HepG2 (cell line): ENCODE measurements around the gene CREM. TPM values are rescaled to one million over a fixed set of nuclear protein-coding genes. Genes with fewer than 3 reads are reported as not detected.

Experiments used
- ATAC-seq: fragments of 200-7000 bp; cut with Tn5 transposase; 3 replicates; pipeline ENCODE4 v1.9.1; 2020; ENCODE audit warnings: mild to moderate bottlenecking, moderate library complexity
- BruUV-seq: library from RNA; stranded (reverse); fragments of 400-500 nt; replicated peaks from 2 replicates; lab custom pipeline; 2021; lab: Mats Ljungman, UMichigan
- CTCF ChIA-PET: fragments of 300-600 bp; formaldehyde crosslinking; extraction: SDS; loops from one replicate; lab custom pipeline; 2021; ENCODE audit warnings: low total read pairs, inconsistent platforms, low intra/inter-chr PET ratio; lab: Yijun Ruan, JAX
- POLR2A ChIA-PET: fragments of 350-600 bp; sonication (Branson Sonifier 250); formaldehyde crosslinking; loops from one replicate; lab custom pipeline; 2020; ENCODE audit warnings: antibody characterized with exemption, inconsistent platforms; lab: Yijun Ruan, JAX
- DNase-seq: peaks from one replicate; pipeline ENCODE4 v3.0.0-alpha.2; 2015; ENCODE audit warnings: low spot score
- FAIRE-seq: peaks from 3 replicates; lab custom pipeline; 2011; peaks lifted over from hg19 to GRCh38; lab: Jason Lieb, UNC
- H2AFZ ChIP-seq: one replicate; pipeline ENCODE4 v1.6.1; 2011; ENCODE audit warnings: low read length, inconsistent platforms
- H3K27ac ChIP-seq: fragments of 300-600 bp; 3 replicates; pipeline ENCODE4 v1.8.0; 2011; ENCODE audit warnings: mixed run types, mild to moderate bottlenecking, mixed read lengths, low read length, inconsistent platforms; ENCODE audit not compliant: insufficient read depth; ENCODE audit errors: extremely low read length
- H3K27me3 ChIP-seq, 2 experiments: fragments of 200-600 bp in 1 of 2; 2 replicates in 1 of 2; 3 replicates in 1 of 2; pipeline versions ENCODE4 v1.6.0 to v1.8.0; 2011; ENCODE audit warnings: low read length in 2 of 2, mild to moderate bottlenecking in 2 of 2, moderate library complexity in 2 of 2, inconsistent platforms in 1 of 2; ENCODE audit not compliant: insufficient read depth in 2 of 2, control insufficient read depth in 1 of 2
- H3K36me3 ChIP-seq, 2 experiments: fragments of 200-600 bp in 1 of 2; replicated peaks in 1 of 2; 2 replicates in 1 of 2; 3 replicates in 1 of 2; pipeline versions ENCODE4 v1.5.1 to v1.8.0; 2011; ENCODE audit warnings: low read length in 2 of 2, inconsistent platforms in 1 of 2; ENCODE audit not compliant: insufficient read depth in 2 of 2, control insufficient read depth in 1 of 2
- H3K4me1 ChIP-seq: 2 replicates; pipeline ENCODE4 v1.5.1; 2012; ENCODE audit warnings: low read length, inconsistent platforms; ENCODE audit not compliant: insufficient read depth
- H3K4me2 ChIP-seq: 2 replicates; pipeline ENCODE4 v1.6.0; 2011; ENCODE audit warnings: low read depth, low read length, inconsistent platforms
- H3K4me3 ChIP-seq, 3 experiments: fragments of 200-600 bp in 1 of 3; sonication (generic), shearing (Covaris generic) in 1 of 3; replicated peaks in 1 of 3; 2 replicates each; pipeline ENCODE4 v1.5.1; 2011 to 2016; ENCODE audit warnings: low read length in 3 of 3, inconsistent platforms in 2 of 3, low read depth in 2 of 3, mild to moderate bottlenecking in 2 of 3, control low read depth in 1 of 3, mixed read lengths in 1 of 3; ENCODE audit not compliant: insufficient read depth in 1 of 3
- H3K79me2 ChIP-seq: one replicate; pipeline ENCODE4 v1.6.1; 2011; ENCODE audit warnings: low read length, inconsistent platforms; ENCODE audit not compliant: insufficient read depth
- H3K9ac ChIP-seq: 2 replicates; pipeline ENCODE4 v1.6.0; 2011; ENCODE audit warnings: mild to moderate bottlenecking, low read depth, low read length, inconsistent platforms; ENCODE audit not compliant: insufficient read depth
- H3K9me3 ChIP-seq: 2 replicates; pipeline ENCODE4 v1.5.1; 2012; ENCODE audit warnings: mild to moderate bottlenecking, low read length
- H4K20me1 ChIP-seq: 2 replicates; pipeline ENCODE4 v1.6.0; 2011; ENCODE audit warnings: inconsistent platforms, mild to moderate bottlenecking, low read length, moderate library complexity; ENCODE audit not compliant: insufficient read depth
- BHLHE40 ChIP-seq: IDR thresholded peaks from 2 replicates; pipeline ENCODE4 v1.6.1; 2011; ENCODE audit warnings: low read length, improper control_type of control experiment
- CREB1 ChIP-seq, 2 experiments: fragments of 450-650 bp in 1 of 2; IDR thresholded peaks; 2 replicates each; pipeline ENCODE4 v1.6.1; 2016 to 2017; ENCODE audit warnings: control low read depth in 1 of 2, mild to moderate bottlenecking in 1 of 2, missing compliant biosample characterization in 1 of 2, missing genetic modification characterization in 1 of 2
- HHEX ChIP-seq: IDR thresholded peaks from 2 replicates; pipeline ENCODE4 v1.6.1; 2016; ENCODE audit warnings: control low read depth
- ZNF737 ChIP-seq: sonication (generic); formaldehyde crosslinking; IDR thresholded peaks from 2 replicates; pipeline ENCODE4 v1.5.0; 2020; ENCODE audit warnings: missing genetic modification reagents, mild to moderate bottlenecking, borderline replicate concordance
- ZNF788 ChIP-seq: sonication (generic); formaldehyde crosslinking; IDR thresholded peaks from 2 replicates; pipeline ENCODE4 v1.5.0; 2020; ENCODE audit warnings: mild to moderate bottlenecking, missing genetic modification reagents, borderline replicate concordance
- WGBS: methylation state at CpG from one replicate; pipeline ENCODE4 v1.1.6; 2017; ENCODE audit warnings: low lambda C conversion rate; 5-methylcytosine and 5-hydroxymethylcytosine counted together
- in situ Hi-C: cut with HindIII; loops from 2 replicates; pipeline ENCODE4 v1.10.0; 2017; ENCODE audit warnings: low pct_unique_long_range_greater_than_20kb; ENCODE audit not compliant: extremely low pct_ligation_motif_present
- intact Hi-C: fragments of 100-400 bp; cut with micrococcal nuclease; formaldehyde crosslinking; loops from one replicate; pipeline ENCODE4 v1.10.0; 2022; ENCODE audit not compliant: unreplicated experiment
- polyA plus RNA-seq, 8 experiments: library from polyadenylated mRNA; depleted of rRNA in 3 of 8; stranded (reverse) in 7 of 8; unstranded in 1 of 8; fragments of >200 nt; fragmentation: Illumina TruSeq in 4 of 8; extraction: Trizol in 4 of 8; gene quantifications; 2 replicates each; pipeline versions ENCODE4 v1.2.1 to v1.2.3, GENCODE V29; 2011 to 2016; ENCODE audit warnings: low read depth in 4 of 8, missing spikeins in 1 of 8, mixed read lengths in 1 of 8; ENCODE audit not compliant: insufficient read depth in 1 of 8
- total RNA-seq, 5 experiments: library from RNA; depleted of rRNA; stranded (reverse); fragments of >200 nt; fragmentation: Illumina TruSeq; extraction: Trizol; gene quantifications; 2 replicates each; pipeline ENCODE4 v1.2.3, GENCODE V29; 2016; ENCODE audit warnings: low read depth in 1 of 5
- TF ChIP-seq, protein P1 (sequence below): sonication (generic); formaldehyde crosslinking; IDR thresholded peaks from 2 replicates; pipeline ENCODE4 v1.5.0; 2020; ENCODE audit warnings: mild to moderate bottlenecking, missing genetic modification reagents
- TF ChIP-seq, protein P2 (sequence below): sonication (generic); formaldehyde crosslinking; IDR thresholded peaks from 2 replicates; pipeline ENCODE4 v1.4.0; 2020; ENCODE audit warnings: missing genetic modification reagents, mild to moderate bottlenecking, borderline replicate concordance

The CREM gene
- total and polyA plus RNA-seq, 2 of the 13 experiments (the other 11 are each of a cell fraction or from before 2014, with no cell fraction given): 21.3 to 25.4 TPM

DNA sequence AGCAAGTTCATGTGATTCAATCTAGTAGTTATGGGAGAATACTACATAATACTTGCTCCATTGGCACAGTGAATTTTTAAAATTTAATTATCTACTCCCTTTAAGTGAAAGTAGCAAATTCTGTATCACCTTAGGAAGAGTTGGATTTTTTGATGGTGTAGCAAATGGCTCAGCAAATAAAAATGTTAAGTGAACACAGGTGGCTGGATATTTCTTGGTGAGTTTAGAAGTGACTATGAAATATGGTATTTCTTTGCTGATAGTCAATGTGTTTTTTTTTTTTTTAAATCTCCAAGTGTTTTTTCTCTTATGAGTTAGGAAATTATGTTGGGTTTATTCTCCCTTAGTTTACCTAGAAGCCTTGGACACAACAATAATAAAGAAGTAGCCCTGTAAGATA, 67.8 kb downstream of the CREM start:
- DNase-seq: no peak
- FAIRE-seq: no peak
- in situ Hi-C loops: no loop called here
- no peak overlapping the region for H3K4me3 ChIP-seq
- H3K9ac ChIP-seq: no peak overlapping the region
- no peaks in the 10 kb centered on the region for H3K9me3 ChIP-seq
- no peaks in the 10 kb centered on the region for H3K36me3 ChIP-seq
- POLR2A ChIA-PET: no interaction called here
- no peak overlapping the region for H2AFZ ChIP-seq
- peaks cover 15% of the 10 kb centered on the region for H3K4me1 ChIP-seq
- no peak overlapping the region for H3K27ac ChIP-seq
- intact Hi-C loops: no loop called here
- CTCF ChIA-PET: no interaction called here
- ATAC-seq: no peak
- H3K79me2 ChIP-seq: no peaks in the 10 kb centered on the region
- no TSS peak for BruUV-seq
- H3K27me3 ChIP-seq: no peaks in the 10 kb centered on the region
- no peak overlapping the region for H3K4me2 ChIP-seq
- no peaks in the 10 kb centered on the region for H4K20me1 ChIP-seq
- TF ChIP-seq HHEX (CRISPR knock-in tag) (no peak), BHLHE40 (no peak), ZNF788 (no peak), ZNF737 (CRISPR knock-in tag) (no peak)

DNA sequence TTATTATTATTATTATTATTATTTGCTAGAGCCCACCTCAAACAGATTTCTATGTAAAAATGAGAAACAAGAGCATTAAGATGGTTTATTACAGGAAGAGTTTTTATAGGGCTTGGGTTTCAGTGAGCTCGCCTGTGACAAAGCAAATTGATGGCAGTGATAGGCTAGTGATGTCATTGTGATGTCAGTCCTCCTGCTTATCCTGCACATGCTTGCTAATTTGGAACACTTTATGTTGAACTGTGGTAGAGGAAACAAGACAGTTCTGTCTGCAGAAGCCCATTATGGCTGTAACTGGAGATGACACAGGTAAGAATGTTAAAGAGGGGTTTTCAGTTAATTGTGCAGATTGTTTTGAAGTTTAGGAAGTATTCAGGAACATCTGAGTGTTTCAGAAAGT, 68.3 kb downstream of the CREM start:
- Histone ChIP-seq H3K4me1 (peaks cover 15% of the 10 kb centered on the region), H3K4me2 (no peak overlapping the region; the same call in 1 of the 2 replicates), H3K27me3 (no peaks in the 10 kb centered on the region), H3K27ac (no peak overlapping the region), H4K20me1 (no peaks in the 10 kb centered on the region), H3K79me2 (no peaks in the 10 kb centered on the region), H3K4me3 (no peak overlapping the region), H3K9ac (no peak overlapping the region), H3K36me3 (no peaks in the 10 kb centered on the region), H2AFZ (no peak overlapping the region), H3K9me3 (no peaks in the 10 kb centered on the region)
- 86% methylated on average over 1 of the region's 1 CpG for WGBS
- intact Hi-C loops (loop anchor here (5.0 kb wide), 1 partner anchor 68 kb away; the partner anchor contains the start of gene CREM), in situ Hi-C loops (no loop called here)
- peak; percentile 31; the same call in 1 of the 2 replicates for TF ChIP-seq CREB1 (IDR thresholded peaks at IDR 0.05)
- TF ChIP-seq CREB1 (CRISPR knock-in tag; IDR thresholded peaks at IDR 0.05): no peak
- TF ChIP-seq, protein P1, sequence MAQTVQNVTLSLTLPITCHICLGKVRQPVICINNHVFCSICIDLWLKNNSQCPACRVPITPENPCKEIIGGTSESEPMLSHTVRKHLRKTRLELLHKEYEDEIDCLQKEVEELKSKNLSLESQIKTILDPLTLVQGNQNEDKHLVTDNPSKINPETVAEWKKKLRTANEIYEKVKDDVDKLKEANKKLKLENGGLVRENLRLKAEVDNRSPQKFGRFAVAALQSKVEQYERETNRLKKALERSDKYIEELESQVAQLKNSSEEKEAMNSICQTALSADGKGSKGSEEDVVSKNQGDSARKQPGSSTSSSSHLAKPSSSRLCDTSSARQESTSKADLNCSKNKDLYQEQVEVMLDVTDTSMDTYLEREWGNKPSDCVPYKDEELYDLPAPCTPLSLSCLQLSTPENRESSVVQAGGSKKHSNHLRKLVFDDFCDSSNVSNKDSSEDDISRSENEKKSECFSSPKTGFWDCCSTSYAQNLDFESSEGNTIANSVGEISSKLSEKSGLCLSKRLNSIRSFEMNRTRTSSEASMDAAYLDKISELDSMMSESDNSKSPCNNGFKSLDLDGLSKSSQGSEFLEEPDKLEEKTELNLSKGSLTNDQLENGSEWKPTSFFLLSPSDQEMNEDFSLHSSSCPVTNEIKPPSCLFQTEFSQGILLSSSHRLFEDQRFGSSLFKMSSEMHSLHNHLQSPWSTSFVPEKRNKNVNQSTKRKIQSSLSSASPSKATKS (CRISPR knock-in tag): no peak
- TF ChIP-seq, protein P2, sequence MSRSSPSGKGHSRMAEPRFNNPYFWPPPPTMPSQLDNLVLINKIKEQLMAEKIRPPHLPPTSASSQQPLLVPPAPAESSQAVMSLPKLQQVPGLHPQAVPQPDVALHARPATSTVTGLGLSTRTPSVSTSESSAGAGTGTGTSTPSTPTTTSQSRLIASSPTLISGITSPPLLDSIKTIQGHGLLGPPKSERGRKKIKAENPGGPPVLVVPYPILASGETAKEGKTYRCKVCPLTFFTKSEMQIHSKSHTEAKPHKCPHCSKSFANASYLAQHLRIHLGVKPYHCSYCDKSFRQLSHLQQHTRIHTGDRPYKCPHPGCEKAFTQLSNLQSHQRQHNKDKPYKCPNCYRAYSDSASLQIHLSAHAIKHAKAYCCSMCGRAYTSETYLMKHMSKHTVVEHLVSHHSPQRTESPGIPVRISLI (CRISPR knock-in tag): no peak
- CTCF ChIA-PET: no interaction called here
- ATAC-seq (no peak), FAIRE-seq (no peak), DNase-seq (no peak)
- POLR2A ChIA-PET: interaction anchor here (1.8 kb wide), 1 partner anchor 68 kb away, joined by 19 read pairs; the partner anchor contains the start of gene CREM
- no TSS peak for BruUV-seq
